GM19395 (cell line): ENCODE measurements around the gene LRRC41.
"Not testable (repeated sequence)": the region's sequence is repeated elsewhere in the genome, so short reads cannot be mapped to it uniquely, and the experiment has no call there.

ENCODE experiments used
- ATAC-seq: cut with Tn5 transposase; IDR thresholded peaks from one replicate; pipeline ENCODE4 v1.9.1; 2021; ENCODE audit warnings: mild to moderate bottlenecking, moderate library complexity; ENCODE audit not compliant: unreplicated experiment

The LRRC41 gene

DNA sequence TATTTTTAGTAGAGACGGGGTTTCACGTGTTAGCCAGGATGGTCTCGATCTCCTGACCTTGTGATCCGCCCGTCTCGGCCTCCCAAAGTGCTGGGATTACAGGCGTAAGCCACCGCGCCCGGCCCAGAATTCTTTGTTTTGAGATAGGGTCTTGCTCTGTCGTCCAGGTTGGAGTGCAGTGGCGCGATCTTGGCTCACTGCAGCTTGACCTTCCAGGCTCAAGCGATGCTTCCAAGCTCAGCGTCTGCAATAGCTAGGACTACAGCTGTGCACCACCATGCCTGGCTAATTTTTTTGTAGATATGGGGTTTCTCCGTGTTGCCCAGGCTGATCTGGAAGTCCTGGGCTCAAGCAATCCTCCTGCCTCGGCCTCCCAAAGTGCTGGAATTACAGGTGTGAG is 57.3 kb downstream of the LRRC41 start:
- ATAC-seq = not testable (repeated sequence)

- ATAC-seq = no peak
Observed at GRCh38 chr1:46244656-46245371, 58.6 kb downstream of the LRRC41 start.

GRCh38 chr1:46243831-46244230 is 59.6 kb downstream of the LRRC41 start:
- not testable (repeated sequence) for ATAC-seq

- ATAC-seq = no peak
Observed at GRCh38 chr1:46242918-46243317, 60.5 kb downstream of the LRRC41 start.

DNA sequence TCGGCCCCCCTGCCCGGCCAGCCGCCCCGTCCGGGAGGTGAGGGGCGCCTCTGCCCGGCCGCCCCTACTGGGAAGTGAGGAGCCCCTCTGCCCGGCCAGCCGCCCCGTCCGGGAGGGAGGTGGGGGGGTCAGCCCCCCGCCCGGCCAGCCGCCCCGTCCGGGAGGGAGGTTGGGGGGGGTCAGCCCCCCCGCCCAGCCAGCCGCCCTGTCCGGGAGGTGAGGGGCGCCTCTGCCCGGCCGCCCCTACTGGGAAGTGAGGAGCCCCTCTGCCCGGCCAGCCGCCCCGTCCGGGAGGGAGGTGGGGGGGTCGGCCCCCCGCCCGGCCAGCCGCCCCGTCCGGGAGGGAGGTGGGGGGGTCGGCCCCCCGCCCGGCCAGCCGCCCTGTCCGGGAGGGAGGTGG is 61.7 kb downstream of the LRRC41 start:
- ATAC-seq = not testable (repeated sequence)

DNA sequence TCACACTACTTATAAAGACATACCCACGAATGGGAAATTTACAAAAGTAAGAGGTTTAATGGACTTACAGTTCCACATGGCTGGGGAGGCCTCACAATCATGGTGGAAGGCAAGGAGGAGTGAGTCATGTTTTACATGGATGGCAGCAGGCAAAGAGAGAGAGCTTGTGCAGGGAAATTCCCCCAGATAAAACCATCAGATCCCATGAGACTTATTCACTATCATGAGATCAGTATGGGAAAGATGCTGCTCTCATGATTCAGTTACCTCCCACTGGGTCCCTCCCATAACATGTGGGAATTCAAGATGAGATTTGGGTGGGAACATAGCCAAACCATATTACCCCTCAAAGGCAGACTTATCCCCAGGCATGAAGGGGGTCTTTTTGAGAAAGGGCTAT is 64.6 kb downstream of the LRRC41 start:
- not testable (repeated sequence) for ATAC-seq

GRCh38 chr1:46236882-46237281 is 66.5 kb downstream of the LRRC41 start:
- no peak for ATAC-seq

DNA sequence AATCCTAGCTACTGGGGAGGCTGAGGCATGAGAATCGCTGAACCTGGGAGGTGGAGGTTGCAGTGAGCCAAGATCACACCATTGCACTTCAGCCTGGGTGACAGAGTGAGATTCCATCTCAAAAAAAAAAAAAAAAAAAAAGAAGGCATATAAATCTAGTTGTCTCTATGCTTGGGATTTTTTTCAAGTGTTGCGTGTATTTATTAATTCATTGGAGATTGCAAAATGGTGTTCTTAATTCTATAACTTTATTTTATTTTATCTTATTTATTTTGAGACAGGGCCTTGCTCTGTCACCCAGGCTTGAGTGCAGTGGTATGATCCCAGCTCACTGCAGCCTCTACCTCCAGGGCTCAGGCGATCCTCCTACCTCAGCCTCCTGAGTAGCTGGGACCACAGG is 72.2 kb downstream of the LRRC41 start:
- ATAC-seq = not testable (repeated sequence)
